SH-SY5Y (cell line): ENCODE data around the gene NR5A2.

Experiments used
- GATA2 ChIP-seq: IDR thresholded peaks from 2 replicates; pipeline ENCODE4 v1.6.1; 2011; ENCODE audit warnings: mild to moderate bottlenecking, low read depth, low read length
- GATA3 ChIP-seq: IDR thresholded peaks from 2 replicates; pipeline ENCODE4 v1.6.1; 2011; ENCODE audit warnings: low read depth, mild to moderate bottlenecking, low read length, moderate library complexity

- TF ChIP-seq GATA3 = no peak
- no peak for TF ChIP-seq GATA2
Measured at GRCh38 chr1:200133123-200133522, 105.6 kb downstream of the NR5A2 start.
